ENCODE results near the gene C13orf42.

DNA sequence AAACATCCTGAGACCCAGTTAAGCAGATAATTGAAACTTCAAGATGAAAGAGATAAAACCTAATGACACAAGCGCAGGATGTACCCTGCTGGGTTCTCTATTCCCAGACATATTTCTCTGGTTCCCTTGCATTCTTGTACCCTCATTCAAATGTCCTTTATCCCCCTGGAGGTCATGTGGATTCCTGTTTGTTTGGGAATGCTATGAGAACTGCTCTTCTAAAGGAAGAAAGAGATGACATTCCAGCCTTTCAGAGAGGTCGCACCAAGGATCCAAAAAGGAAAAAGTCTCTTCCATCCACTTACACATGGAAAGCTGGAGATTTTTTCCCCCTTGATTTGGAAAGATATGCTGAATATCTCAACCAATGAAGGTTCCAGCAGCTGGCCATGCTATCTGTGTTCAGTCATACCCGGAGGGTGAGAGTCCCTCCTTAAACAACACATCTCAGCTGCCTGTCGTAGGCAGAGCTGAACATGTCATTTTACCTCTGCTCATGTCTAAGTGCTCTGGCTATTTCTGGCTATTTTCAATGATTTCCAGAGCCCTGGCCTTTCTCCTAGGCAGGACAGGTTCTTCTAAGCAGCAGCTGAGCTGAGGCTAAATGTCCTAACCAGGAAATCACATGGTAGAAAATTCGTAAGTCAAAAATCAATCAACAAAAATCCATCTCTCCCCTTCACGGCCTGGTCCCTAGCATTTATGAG lies 52.5 kb downstream of the C13orf42 start:
- TF ChIP-seq, protein P1, sequence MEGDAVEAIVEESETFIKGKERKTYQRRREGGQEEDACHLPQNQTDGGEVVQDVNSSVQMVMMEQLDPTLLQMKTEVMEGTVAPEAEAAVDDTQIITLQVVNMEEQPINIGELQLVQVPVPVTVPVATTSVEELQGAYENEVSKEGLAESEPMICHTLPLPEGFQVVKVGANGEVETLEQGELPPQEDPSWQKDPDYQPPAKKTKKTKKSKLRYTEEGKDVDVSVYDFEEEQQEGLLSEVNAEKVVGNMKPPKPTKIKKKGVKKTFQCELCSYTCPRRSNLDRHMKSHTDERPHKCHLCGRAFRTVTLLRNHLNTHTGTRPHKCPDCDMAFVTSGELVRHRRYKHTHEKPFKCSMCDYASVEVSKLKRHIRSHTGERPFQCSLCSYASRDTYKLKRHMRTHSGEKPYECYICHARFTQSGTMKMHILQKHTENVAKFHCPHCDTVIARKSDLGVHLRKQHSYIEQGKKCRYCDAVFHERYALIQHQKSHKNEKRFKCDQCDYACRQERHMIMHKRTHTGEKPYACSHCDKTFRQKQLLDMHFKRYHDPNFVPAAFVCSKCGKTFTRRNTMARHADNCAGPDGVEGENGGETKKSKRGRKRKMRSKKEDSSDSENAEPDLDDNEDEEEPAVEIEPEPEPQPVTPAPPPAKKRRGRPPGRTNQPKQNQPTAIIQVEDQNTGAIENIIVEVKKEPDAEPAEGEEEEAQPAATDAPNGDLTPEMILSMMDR (IDR thresholded peaks at IDR 0.05) = no peak
- no peak for TF ChIP-seq POLR2AphosphoS5 (IDR thresholded peaks at IDR 0.05)
- no peak for TF ChIP-seq POLR2A (IDR thresholded peaks at IDR 0.05)
